Caco-2 (cell line): ENCODE data around the gene NOXA1. TPM values are rescaled to one million over a fixed set of nuclear protein-coding genes. Genes with fewer than 3 reads are reported as not detected.

Experiments
- BruUV-seq: library from RNA; stranded (reverse); fragments of 400-500 nt; replicated peaks from 2 replicates; lab custom pipeline; 2021; lab: Mats Ljungman, UMichigan
- CTCF ChIA-PET: fragments of 300-600 bp; sonication (Branson Sonifier 250); formaldehyde crosslinking; loops from one replicate; lab custom pipeline; 2022; ENCODE audit warnings: antibody characterized with exemption; lab: Charles Lee
- POLR2A ChIA-PET: fragments of 300-600 bp; sonication (Branson Sonifier 250); formaldehyde crosslinking; loops from one replicate; lab custom pipeline; 2022; ENCODE audit warnings: antibody characterized with exemption; lab: Charles Lee
- DNase-seq, 2 experiments: peaks; one replicate each; pipeline versions ENCODE4 v3.0.0 to v3.0.0-alpha.2; 2020 to 2022
- H3K27me3 ChIP-seq: replicated peaks from 2 replicates; pipeline ENCODE4 v1.6.0; 2011; ENCODE audit warnings: low read length; ENCODE audit not compliant: control insufficient read depth, insufficient read depth
- H3K36me3 ChIP-seq: 2 replicates; pipeline ENCODE4 v1.5.1; 2011; ENCODE audit warnings: low read length; ENCODE audit not compliant: control insufficient read depth, insufficient read depth
- H3K4me1 ChIP-seq: fragments of 250-450 bp; sonication (Bioruptor Pico); 2 replicates; pipeline ENCODE4 v1.5.1; 2020; ENCODE audit warnings: mild to moderate bottlenecking
- H3K4me3 ChIP-seq: 2 replicates; pipeline ENCODE4 v1.5.1; 2011; ENCODE audit warnings: low read depth, mild to moderate bottlenecking, control low read depth, low read length
- H3K9me3 ChIP-seq: fragments of 250-450 bp; sonication (Bioruptor Pico); 2 replicates; pipeline ENCODE4 v1.5.1; 2020; ENCODE audit warnings: mild to moderate bottlenecking, moderate library complexity
- H3K27ac Mint-ChIP-seq: one replicate; pipeline ENCODE4 v1.8.0; 2022; ENCODE audit warnings: mixed read lengths; ENCODE audit not compliant: unreplicated experiment
- H3K27me3 Mint-ChIP-seq: one replicate; pipeline ENCODE4 v1.8.0; 2022; ENCODE audit warnings: mixed read lengths; ENCODE audit not compliant: insufficient read depth, unreplicated experiment
- H3K36me3 Mint-ChIP-seq: one replicate; pipeline ENCODE4 v1.8.0; 2022; ENCODE audit warnings: mild to moderate bottlenecking, mixed read lengths; ENCODE audit not compliant: insufficient read depth, unreplicated experiment
- H3K4me1 Mint-ChIP-seq: one replicate; pipeline ENCODE4 v1.8.0; 2022; ENCODE audit warnings: low read depth, mixed read lengths; ENCODE audit not compliant: unreplicated experiment
- H3K4me3 Mint-ChIP-seq: one replicate; pipeline ENCODE4 v1.8.0; 2022; ENCODE audit warnings: mild to moderate bottlenecking, moderate library complexity, mixed read lengths; ENCODE audit not compliant: unreplicated experiment
- H3K9me3 Mint-ChIP-seq: one replicate; pipeline ENCODE4 v1.8.0; 2022; ENCODE audit warnings: mixed read lengths; ENCODE audit not compliant: unreplicated experiment
- CTCF ChIP-seq, 2 experiments: fragments of 200-600 bp in 1 of 2; IDR thresholded peaks; 1 replicate in 1 of 2; 2 replicates in 1 of 2; pipeline versions ENCODE4 v1.5.1 to v1.8.0; 2011 to 2022; ENCODE audit warnings: antibody characterized with exemption in 1 of 2, control low read depth in 1 of 2, inconsistent platforms in 1 of 2, low read depth in 1 of 2, low read length in 1 of 2, mild to moderate bottlenecking in 1 of 2, moderate library complexity in 1 of 2; ENCODE audit not compliant: insufficient read depth in 1 of 2, severe bottlenecking in 1 of 2, unreplicated experiment in 1 of 2
- intact Hi-C: fragments of 100-400 bp; cut with micrococcal nuclease; formaldehyde crosslinking; loops from one replicate; pipeline ENCODE4 v1.10.0; 2022; ENCODE audit not compliant: unreplicated experiment
- total RNA-seq: library from RNA; stranded (reverse); gene quantifications from 2 replicates; pipeline ENCODE4 v1.2.3, GENCODE V29; 2022

The NOXA1 gene
- total RNA-seq, 1 experiment from 2014 or later, result 8.6 TPM

- peaks cover 23% of the 10 kb centered on the region for H3K9me3 Mint-ChIP-seq
- BruUV-seq, result no TSS peak
- H3K4me1 Mint-ChIP-seq, result no peaks in the 10 kb centered on the region
- peaks cover 5% of the 10 kb centered on the region; the same call in 1 of the 2 replicates for H3K4me1 ChIP-seq
- no peaks in the 10 kb centered on the region for H3K27me3 ChIP-seq
- H3K9me3 ChIP-seq, result peaks cover 8% of the 10 kb centered on the region; the same call in 1 of the 2 replicates
- H3K36me3 Mint-ChIP-seq, result peaks cover 37% of the 10 kb centered on the region
- no peaks in the 10 kb centered on the region; the same call in 1 of the 2 replicates for H3K36me3 ChIP-seq
- H3K4me3 ChIP-seq, result no peak overlapping the region
- no peaks in the 10 kb centered on the region for H3K27me3 Mint-ChIP-seq
- no peak overlapping the region for H3K27ac Mint-ChIP-seq
- H3K4me3 Mint-ChIP-seq, result no peak overlapping the region
- ChIA-PET POLR2A (no interaction called here), CTCF (no interaction called here)
- DNase-seq, result no peak
- intact Hi-C loops, result no loop called here
- TF ChIP-seq CTCF (IDR thresholded peaks at IDR 0.05; ENCODE audit: insufficient read depth in 1 of 2, low read depth in 1 of 2, low read length in 1 of 2, severe bottlenecking in 1 of 2, unreplicated experiment in 1 of 2), result no peak
Observed at GRCh38 chr9:137398561-137399468, 24.4 kb upstream of the NOXA1 start.

GRCh38 chr9:137402746-137403145 lies 20.4 kb upstream of the NOXA1 start:
- Mint-ChIP-seq H3K27ac (no peak overlapping the region), H3K4me1 (no peaks in the 10 kb centered on the region), H3K9me3 (peaks cover 16% of the 10 kb centered on the region), H3K4me3 (no peak overlapping the region), H3K36me3 (peaks cover 25% of the 10 kb centered on the region), H3K27me3 (no peaks in the 10 kb centered on the region)
- intact Hi-C loops, result no loop called here
- peaks cover 8% of the 10 kb centered on the region; the same call in 1 of the 2 replicates for H3K9me3 ChIP-seq
- no peak for TF ChIP-seq CTCF (IDR thresholded peaks at IDR 0.05; ENCODE audit: insufficient read depth in 1 of 2, low read depth in 1 of 2, low read length in 1 of 2, severe bottlenecking in 1 of 2, unreplicated experiment in 1 of 2)
- H3K4me1 ChIP-seq, result no peaks in the 10 kb centered on the region
- CTCF ChIA-PET, result no interaction called here
- POLR2A ChIA-PET, result no interaction called here
- H3K36me3 ChIP-seq, result no peaks in the 10 kb centered on the region
- H3K27me3 ChIP-seq, result no peaks in the 10 kb centered on the region
- no peak for DNase-seq
- BruUV-seq, result no TSS peak
- H3K4me3 ChIP-seq, result no peak overlapping the region

GRCh38 chr9:137403269-137403668 lies 19.9 kb upstream of the NOXA1 start:
- H3K4me1 ChIP-seq, result no peaks in the 10 kb centered on the region
- ChIA-PET CTCF (interaction anchor here (0.6 kb wide), 1 partner anchor 116 kb away, joined by 3 read pairs; no protein-coding TSS in a partner anchor), POLR2A (no interaction called here)
- peaks cover 8% of the 10 kb centered on the region; the same call in 1 of the 2 replicates for H3K9me3 ChIP-seq
- H3K4me1 Mint-ChIP-seq, result no peaks in the 10 kb centered on the region
- H3K27me3 ChIP-seq, result no peaks in the 10 kb centered on the region
- no peak for TF ChIP-seq CTCF (IDR thresholded peaks at IDR 0.05; ENCODE audit: insufficient read depth in 1 of 2, low read depth in 1 of 2, low read length in 1 of 2, severe bottlenecking in 1 of 2, unreplicated experiment in 1 of 2)
- no peak overlapping the region for H3K4me3 ChIP-seq
- no peak overlapping the region for H3K4me3 Mint-ChIP-seq
- DNase-seq, result no peak
- H3K27me3 Mint-ChIP-seq, result no peaks in the 10 kb centered on the region
- intact Hi-C loops, result no loop called here
- H3K9me3 Mint-ChIP-seq, result peaks cover 10% of the 10 kb centered on the region
- no peak overlapping the region for H3K27ac Mint-ChIP-seq
- no TSS peak for BruUV-seq
- H3K36me3 ChIP-seq, result no peaks in the 10 kb centered on the region
- peaks cover 20% of the 10 kb centered on the region for H3K36me3 Mint-ChIP-seq
